ENCODE results near the gene TGFB1I1.
"Not testable (repeated sequence)": the region's sequence is repeated elsewhere in the genome, so short reads cannot be mapped to it uniquely, and the experiment has no call there.

TGFB1I1 gene

GRCh38 chr16:31471875-31472708 lies at the start of gene TGFB1I1:
TGFB1I1 (plus strand) TSS chr16:31472152; CDS start chr16:31472189, 37 bp downstream.
- no peak for DNase-seq

DNA sequence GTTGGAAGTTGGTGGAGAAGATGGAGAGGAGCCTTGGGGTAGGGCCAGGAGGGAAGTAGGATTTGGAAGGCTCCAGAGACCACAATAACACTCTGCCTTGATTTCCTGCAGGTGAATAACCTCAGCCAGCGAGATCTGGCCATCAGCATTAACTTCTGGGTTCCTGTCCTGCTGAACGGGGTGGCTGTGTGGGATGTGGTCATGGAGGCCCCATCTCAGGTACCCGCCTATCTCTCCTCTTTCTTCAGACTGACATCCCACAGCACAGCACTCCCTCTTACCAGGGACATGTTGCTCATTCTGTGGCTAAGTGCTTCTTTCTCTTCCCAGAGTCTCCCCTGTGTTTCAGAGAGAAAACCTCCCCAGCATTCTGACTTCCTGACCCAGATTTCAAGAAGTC lies 48.7 kb upstream of the TGFB1I1 start:
- no peak for DNase-seq

- no peak for DNase-seq
Measured at GRCh38 chr16:31423801-31424200, 48.2 kb upstream of the TGFB1I1 start.

DNA sequence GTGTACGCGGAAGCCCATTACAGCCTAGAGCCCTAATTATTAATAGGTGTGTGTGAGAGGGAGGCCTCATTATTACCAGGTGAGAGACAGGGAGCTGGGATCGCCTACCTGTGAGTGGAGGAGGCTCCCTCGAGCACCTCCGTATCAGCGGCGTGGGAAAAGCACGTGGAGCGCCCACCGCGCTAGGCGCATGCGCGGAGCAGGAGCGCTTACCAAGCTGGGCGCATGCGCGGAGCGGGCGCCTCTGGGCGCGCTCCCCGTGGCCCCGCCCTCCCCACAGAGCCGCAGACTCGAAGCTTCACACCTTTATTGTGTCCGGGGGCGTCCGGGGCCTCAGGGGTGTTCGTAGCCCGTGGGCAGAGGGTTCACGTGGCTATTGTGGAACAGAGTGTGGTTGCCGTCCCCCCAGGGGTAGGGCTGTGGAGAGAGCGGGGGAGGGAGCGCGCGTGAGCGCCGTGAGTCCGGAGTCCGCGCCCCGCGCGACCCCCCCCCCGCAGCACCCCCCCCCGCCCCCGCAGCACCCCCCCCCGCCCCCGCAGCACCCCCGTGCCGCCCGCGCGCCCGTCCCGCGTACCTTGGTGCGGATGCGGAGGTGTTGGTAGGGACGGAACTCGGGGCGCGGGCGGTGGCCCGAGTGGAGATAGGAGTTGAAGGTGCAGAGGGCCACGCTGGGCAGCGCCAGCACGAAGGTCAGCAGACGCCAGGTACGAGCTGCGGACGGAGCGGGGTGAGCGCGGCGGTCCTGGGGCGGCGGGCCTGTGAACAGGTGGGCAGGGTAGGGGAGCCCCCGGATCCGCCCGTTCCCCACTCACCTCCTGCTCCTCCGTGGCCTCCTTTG lies 44.3 kb upstream of the TGFB1I1 start:
- no peak for DNase-seq

DNA sequence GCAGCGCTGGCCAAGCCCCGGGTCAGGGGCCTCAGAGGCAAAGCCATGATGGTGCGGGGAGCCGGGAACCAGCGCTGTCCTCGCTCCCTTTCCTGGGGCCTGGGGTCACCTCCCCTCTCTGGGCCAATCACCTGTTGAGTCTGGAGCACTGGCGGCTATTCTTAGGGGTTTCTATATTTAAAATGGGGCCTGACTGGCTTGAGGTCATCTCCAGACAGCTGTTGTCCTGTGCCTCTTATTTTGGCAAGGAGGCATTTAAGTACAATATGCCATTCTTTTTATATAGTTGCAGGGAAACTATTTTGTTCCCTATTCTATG lies 43.7 kb upstream of the TGFB1I1 start, which contains the start of gene COX6A2:
COX6A2 (minus strand) TSS at position 82 of the 319 bp plus-strand sequence; CDS start at position 47, 35 bp downstream.
- no peak for DNase-seq

GRCh38 chr16:31428638-31429247 lies 43.2 kb upstream of the TGFB1I1 start:
- no peak for DNase-seq

DNA sequence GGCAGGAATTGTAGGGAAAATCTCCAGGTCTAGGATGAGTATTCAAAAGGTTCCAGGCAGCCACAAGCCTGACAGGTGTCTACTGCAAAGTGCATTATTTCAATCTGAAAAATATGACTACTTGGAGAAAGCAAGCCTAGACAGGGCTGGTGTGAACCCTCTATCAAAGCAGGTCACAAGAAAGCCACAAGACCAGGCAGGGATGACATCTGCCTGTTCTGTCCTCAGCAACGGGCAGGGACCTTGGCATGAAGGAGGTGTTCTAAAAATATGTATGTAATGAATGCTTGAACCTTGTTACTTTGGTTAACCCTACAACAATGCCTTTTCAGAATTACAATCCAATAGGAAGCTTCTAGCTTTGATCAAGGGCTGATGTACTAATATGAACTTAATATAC lies 42.6 kb upstream of the TGFB1I1 start:
- no peak for DNase-seq

GRCh38 chr16:31429796-31430195 lies 42.2 kb upstream of the TGFB1I1 start:
- no peak for DNase-seq

DNA sequence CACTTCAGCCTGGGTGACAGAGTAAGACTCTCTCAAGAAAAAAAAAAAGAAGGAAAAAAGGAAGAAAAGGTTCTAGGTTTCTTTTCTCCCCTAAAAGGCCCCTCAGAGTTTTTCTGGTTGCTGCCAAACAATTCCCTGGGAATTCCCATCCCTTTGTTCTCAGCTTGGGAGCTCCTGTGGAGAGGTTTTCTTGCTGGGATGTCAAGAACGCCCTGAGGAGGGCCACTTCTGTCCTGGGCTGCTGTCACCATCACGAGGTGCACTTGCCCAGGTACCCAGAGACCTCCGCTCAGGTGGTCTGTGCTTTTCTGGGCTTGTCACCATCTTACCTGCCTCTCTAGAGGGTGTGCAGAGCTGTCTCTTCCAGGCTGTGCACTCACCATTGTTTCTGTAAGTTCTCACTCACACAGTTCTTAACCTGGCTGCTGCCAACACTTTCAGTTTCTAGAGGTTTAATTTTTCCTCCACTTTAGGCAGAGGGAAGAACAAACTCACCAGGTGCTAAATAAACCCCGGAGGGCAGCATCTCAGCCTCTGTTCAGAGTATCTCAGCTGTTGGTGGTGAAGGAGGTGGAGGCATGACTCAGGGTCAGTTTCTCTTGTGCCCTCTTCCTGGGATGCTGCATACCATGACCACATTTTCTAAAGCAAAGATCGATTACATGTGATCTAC lies 41.4 kb upstream of the TGFB1I1 start:
- no peak for DNase-seq

- no peak for DNase-seq
Measured at GRCh38 chr16:31435341-31436220, 36.4 kb upstream of the TGFB1I1 start.

DNA sequence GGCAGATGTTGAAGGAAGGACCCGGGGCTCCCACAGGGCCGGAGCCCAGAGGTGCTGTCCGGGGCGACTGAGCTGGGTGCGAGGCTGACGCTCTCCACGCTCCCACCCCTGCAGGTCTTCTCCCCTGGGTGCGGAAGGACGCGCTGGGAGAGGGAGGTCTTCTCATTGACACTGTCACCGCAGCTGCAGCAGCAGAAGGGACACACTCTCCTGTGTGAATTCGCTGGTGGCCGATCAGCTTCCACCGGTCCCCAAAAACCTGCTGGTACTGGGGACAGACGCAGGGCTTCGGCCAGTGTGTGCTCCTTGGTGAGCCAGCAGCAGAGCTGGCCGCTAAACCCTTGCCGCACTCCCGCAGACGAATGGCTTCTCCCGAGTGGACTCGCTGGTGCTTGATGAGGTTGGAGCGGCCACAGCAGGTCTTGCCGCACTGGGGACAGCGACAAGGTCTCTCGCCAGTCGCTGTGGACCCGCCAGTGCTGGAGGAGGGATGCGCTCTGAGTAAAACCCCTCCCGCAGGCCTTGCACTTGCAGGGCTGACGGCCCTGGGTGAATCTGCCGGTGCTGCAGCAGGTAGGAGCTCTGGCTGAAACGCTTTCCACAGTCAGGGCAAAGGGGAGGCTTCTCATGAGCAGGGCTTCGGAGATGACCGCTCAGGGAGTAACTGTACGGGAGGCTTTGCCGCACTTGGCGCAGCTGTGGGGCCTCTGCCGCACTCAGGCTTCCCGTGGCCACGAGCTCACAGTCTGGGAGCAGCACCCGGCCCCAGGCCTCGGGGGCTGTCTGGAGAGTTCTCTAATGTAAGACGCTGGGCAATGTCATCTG lies 35.5 kb upstream of the TGFB1I1 start:
- no peak for DNase-seq

GRCh38 chr16:31438414-31438813 lies 33.5 kb upstream of the TGFB1I1 start:
- DNase-seq: no peak

- not testable (repeated sequence) for DNase-seq
Measured at GRCh38 chr16:31439023-31439422, 32.9 kb upstream of the TGFB1I1 start.

GRCh38 chr16:31439519-31439918 lies 32.4 kb upstream of the TGFB1I1 start:
- no peak for DNase-seq

GRCh38 chr16:31440516-31441184 lies 31.3 kb upstream of the TGFB1I1 start:
- DNase-seq: no peak

DNA sequence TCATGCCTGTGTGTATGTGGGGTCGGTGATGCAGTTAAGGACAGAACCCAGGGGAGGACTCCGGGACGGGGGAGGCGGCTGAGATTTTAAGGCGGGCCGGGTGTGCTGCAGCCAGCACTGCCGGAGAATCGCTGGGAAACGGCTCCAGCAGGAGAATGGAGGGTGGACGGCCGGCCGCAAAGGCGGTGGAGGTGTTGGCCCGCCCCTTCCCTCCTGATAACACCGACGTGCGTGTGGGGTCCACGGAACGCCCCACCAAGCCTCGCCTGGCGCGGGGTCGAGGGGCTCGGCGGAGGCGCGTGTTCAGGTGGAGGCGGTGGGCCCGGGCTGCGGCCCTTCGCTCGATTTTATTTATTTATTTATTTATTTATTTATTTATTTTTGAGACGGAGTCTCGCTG lies 30.0 kb upstream of the TGFB1I1 start:
- DNase-seq: no peak

- not testable (repeated sequence) for DNase-seq
Measured at GRCh38 chr16:31445931-31446330, 26.0 kb upstream of the TGFB1I1 start.

DNA sequence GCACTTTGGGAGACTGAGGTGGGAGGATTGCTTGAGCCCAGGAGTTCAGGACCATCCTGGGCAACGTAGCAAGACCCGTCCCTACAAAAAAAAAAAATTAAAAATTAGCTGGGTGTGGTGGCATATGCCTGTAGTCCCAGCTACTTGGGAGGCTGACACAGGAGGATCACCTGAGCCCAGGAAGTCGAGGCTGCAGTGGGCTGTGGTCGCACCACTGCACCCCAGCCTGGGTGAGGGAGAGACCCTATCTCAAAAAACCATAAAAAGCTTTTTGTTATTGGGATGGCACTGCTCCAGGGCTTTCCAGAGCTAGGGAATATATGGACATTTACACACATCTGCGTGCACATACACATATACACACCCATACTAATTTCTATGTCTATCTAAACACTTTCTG lies 20.8 kb upstream of the TGFB1I1 start:
- DNase-seq: no peak

- DNase-seq: peak; percentile 28
Measured at GRCh38 chr16:31451681-31452351, 20.1 kb upstream of the TGFB1I1 start.

- no peak for DNase-seq
Measured at GRCh38 chr16:31452631-31453106, 19.3 kb upstream of the TGFB1I1 start.

Data from DMS153 (cell line).